ENCODE measurements around the gene TTLL11. TPM values are rescaled to one million over a fixed set of nuclear protein-coding genes. Genes with fewer than 3 reads are reported as not detected.

Gene TTLL11
- total RNA-seq, 4 donors from 2014 or later, result 7.2 to 12.1 (median 9.9) TPM

- no peak for TF ChIP-seq EP300 (IDR thresholded peaks at IDR 0.05)
- TF ChIP-seq POLR2AphosphoS5 (IDR thresholded peaks at IDR 0.05), result no peak
- TF ChIP-seq CTCF (IDR thresholded peaks at IDR 0.05), result no peak
- no peak for TF ChIP-seq POLR2A (IDR thresholded peaks at IDR 0.05)
- no peak overlapping the region for H3K27ac ChIP-seq
- H3K36me3 ChIP-seq, result no peaks in the 10 kb centered on the region
- H3K4me3 ChIP-seq, result no peak overlapping the region
- no peaks in the 10 kb centered on the region for H3K9me3 ChIP-seq
- DNase-seq (ENCODE audit: low spot score in 2 of 2), result no peak
- peaks cover 7% of the 10 kb centered on the region for H3K27me3 ChIP-seq
- WGBS, result 87% methylated on average over 6 of the region's 6 CpGs
- H3K4me1 ChIP-seq, result no peaks in the 10 kb centered on the region
Measured at GRCh38 chr9:122112238-122112637, 19.1 kb upstream of the TTLL11 start.

GRCh38 chr9:122111413-122112085 is 18.4 kb upstream of the TTLL11 start:
- no peaks in the 10 kb centered on the region for H3K36me3 ChIP-seq
- H3K4me3 ChIP-seq, result no peak overlapping the region
- H3K27ac ChIP-seq, result no peak overlapping the region
- H3K27me3 ChIP-seq, result peaks cover 7% of the 10 kb centered on the region
- DNase-seq (ENCODE audit: low spot score in 2 of 2), result no peak
- WGBS, result 88% methylated on average over 7 of the region's 9 CpGs
- H3K4me1 ChIP-seq, result no peaks in the 10 kb centered on the region
- TF ChIP-seq POLR2A (IDR thresholded peaks at IDR 0.05) (no peak), CTCF (IDR thresholded peaks at IDR 0.05) (no peak), POLR2AphosphoS5 (IDR thresholded peaks at IDR 0.05) (no peak), EP300 (IDR thresholded peaks at IDR 0.05) (no peak)
- H3K9me3 ChIP-seq, result no peaks in the 10 kb centered on the region

DNA sequence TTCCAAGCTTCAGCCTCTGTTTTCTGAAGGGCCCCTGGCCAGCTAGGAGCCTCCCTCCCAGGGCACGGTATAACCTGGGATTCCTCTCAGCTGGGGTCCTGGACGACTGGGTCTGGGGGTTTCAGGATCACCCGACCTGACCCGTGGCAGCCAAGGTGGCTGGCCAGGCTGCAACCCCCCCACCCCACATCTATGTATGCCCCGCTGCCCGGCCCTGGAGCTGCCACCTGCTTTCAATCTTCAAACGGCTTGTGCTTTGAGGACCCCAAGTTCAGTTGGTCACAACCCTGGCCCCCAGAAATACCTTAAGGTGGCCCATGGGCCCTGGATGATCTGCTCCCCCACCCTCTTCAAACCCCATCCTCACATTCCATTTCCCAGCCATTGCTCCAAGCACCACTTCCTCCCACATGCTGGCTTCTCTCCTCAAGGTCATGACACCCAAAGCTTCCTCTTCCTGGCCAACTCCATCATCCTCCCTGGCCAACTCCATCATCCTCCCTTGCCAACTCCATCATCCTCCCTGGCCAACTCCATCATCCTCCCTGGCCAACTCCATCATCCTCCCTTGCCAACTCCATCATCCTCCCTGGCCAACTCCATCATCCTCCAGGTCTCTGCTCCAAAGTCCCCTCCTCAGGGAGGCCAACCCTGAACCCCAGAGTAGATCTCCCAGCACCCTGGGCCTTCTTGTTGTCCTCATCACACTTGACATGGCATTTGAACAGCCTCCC is 17.2 kb upstream of the TTLL11 start:
- Histone ChIP-seq H3K4me3 (no peak overlapping the region), H3K4me1 (no peaks in the 10 kb centered on the region), H3K27ac (no peak overlapping the region), H3K27me3 (no peaks in the 10 kb centered on the region), H3K9me3 (no peaks in the 10 kb centered on the region), H3K36me3 (no peaks in the 10 kb centered on the region)
- DNase-seq (ENCODE audit: low spot score in 2 of 2), result no peak
- no peak for TF ChIP-seq POLR2AphosphoS5 (IDR thresholded peaks at IDR 0.05)
- no peak for TF ChIP-seq EP300 (IDR thresholded peaks at IDR 0.05)
- TF ChIP-seq POLR2A (IDR thresholded peaks at IDR 0.05), result no peak
- TF ChIP-seq CTCF (IDR thresholded peaks at IDR 0.05), result no peak
- 88% methylated on average over 1 of the region's 7 CpGs for WGBS

- DNase-seq (ENCODE audit: low spot score in 2 of 2), result no peak
- WGBS, result 88% methylated on average over 3 of the region's 3 CpGs
- Histone ChIP-seq H3K4me3 (no peak overlapping the region), H3K27ac (no peak overlapping the region), H3K27me3 (no peaks in the 10 kb centered on the region), H3K4me1 (no peaks in the 10 kb centered on the region), H3K9me3 (no peaks in the 10 kb centered on the region), H3K36me3 (no peaks in the 10 kb centered on the region)
- TF ChIP-seq POLR2A (IDR thresholded peaks at IDR 0.05) (no peak), EP300 (IDR thresholded peaks at IDR 0.05) (no peak), POLR2AphosphoS5 (IDR thresholded peaks at IDR 0.05) (no peak), CTCF (IDR thresholded peaks at IDR 0.05) (no peak)
Measured at GRCh38 chr9:122109035-122109813, 16.1 kb upstream of the TTLL11 start.

Measured in suprapubic skin (tissue), 4 donors.